PC-9 (cell line): ENCODE results near the gene GOLGA3. TPM values are rescaled to one million over a fixed set of nuclear protein-coding genes. Genes with fewer than 3 reads are reported as not detected.

Source experiments
- BruUV-seq: library from RNA; stranded (reverse); fragments of 400-500 nt; replicated peaks from 2 replicates; lab custom pipeline; 2021; lab: Mats Ljungman, UMichigan
- CTCF ChIA-PET: fragments of 300-600 bp; sonication (Branson Sonifier 250); formaldehyde crosslinking; loops from one replicate; lab custom pipeline; 2022; ENCODE audit warnings: antibody characterized with exemption; lab: Charles Lee
- POLR2A ChIA-PET: fragments of 300-600 bp; sonication (Branson Sonifier 250); formaldehyde crosslinking; loops from one replicate; lab custom pipeline; 2022; ENCODE audit warnings: antibody characterized with exemption; ENCODE audit not compliant: unreplicated experiment; lab: Charles Lee
- DNase-seq, 2 experiments: peaks; one replicate each; pipeline versions ENCODE4 v3.0.0 to v3.0.0-alpha.2; 2015 to 2022; ENCODE audit warnings: mixed read lengths in 1 of 2
- H2AFZ ChIP-seq: fragments of 200-600 bp; sonication (generic); 2 replicates; pipeline ENCODE4 v1.8.1; 2017; ENCODE audit warnings: antibody characterized with exemption
- H3F3A ChIP-seq: fragments of 200-600 bp; sonication (generic); 2 replicates; pipeline ENCODE4 v1.8.1; 2017; ENCODE audit warnings: antibody characterized with exemption, mild to moderate bottlenecking, low read depth; ENCODE audit not compliant: insufficient read depth
- H3K27ac ChIP-seq: fragments of 200-600 bp; sonication (generic); 2 replicates; pipeline ENCODE4 v1.6.1; 2016; ENCODE audit warnings: mixed run types
- H3K27me3 ChIP-seq: fragments of 200-600 bp; sonication (generic); 2 replicates; pipeline ENCODE4 v1.6.1; 2016; ENCODE audit warnings: low read depth, mixed run types; ENCODE audit not compliant: insufficient read depth
- H3K36me3 ChIP-seq: fragments of 200-600 bp; sonication (generic); 2 replicates; pipeline ENCODE4 v1.6.1; 2016; ENCODE audit warnings: low read depth, mixed run types
- H3K4me1 ChIP-seq: fragments of 200-600 bp; sonication (generic); replicated peaks from 2 replicates; pipeline ENCODE4 v1.6.1; 2016; ENCODE audit warnings: mixed run types; ENCODE audit not compliant: insufficient read depth
- H3K4me2 ChIP-seq: fragments of 200-600 bp; sonication (generic); 2 replicates; pipeline ENCODE4 v1.6.1; 2017; ENCODE audit warnings: mixed run types
- H3K4me3 ChIP-seq: fragments of 200-600 bp; sonication (generic); 2 replicates; pipeline ENCODE4 v1.6.1; 2016; ENCODE audit warnings: mixed run types
- H3K79me2 ChIP-seq: fragments of 200-600 bp; sonication (generic); 2 replicates; pipeline ENCODE4 v1.6.1; 2017; ENCODE audit warnings: low read depth, mixed run types
- H3K9me2 ChIP-seq: fragments of 200-600 bp; sonication (generic); 2 replicates; pipeline ENCODE4 v1.8.1; 2017; ENCODE audit warnings: mild to moderate bottlenecking; ENCODE audit not compliant: insufficient read depth
- H3K9me3 ChIP-seq: fragments of 200-600 bp; sonication (generic); 2 replicates; pipeline ENCODE4 v1.8.1; 2016; ENCODE audit warnings: low read depth; ENCODE audit not compliant: insufficient read depth
- H4K20me1 ChIP-seq: fragments of 200-600 bp; sonication (generic); 2 replicates; pipeline ENCODE4 v1.8.1; 2017; ENCODE audit not compliant: insufficient read depth
- EZH2 ChIP-seq: fragments of 200-600 bp; sonication (generic); IDR thresholded peaks from 2 replicates; pipeline ENCODE4 v1.8.0; 2017; ENCODE audit warnings: antibody characterized with exemption, low read depth
- intact Hi-C: fragments of 100-400 bp; cut with micrococcal nuclease; formaldehyde crosslinking; loops from one replicate; pipeline ENCODE4 v1.10.0; 2022; ENCODE audit not compliant: unreplicated experiment
- total RNA-seq: library from RNA; stranded (reverse); gene quantifications from 2 replicates; pipeline ENCODE4 v1.2.3, GENCODE V29; 2021
- TF ChIP-seq, protein P1 (sequence below): fragments of 200-600 bp; sonication (generic); conservative IDR thresholded peaks from 2 replicates; pipeline ENCODE4 v1.6.1; 2017; ENCODE audit warnings: mixed run types, antibody characterized with exemption, mild to moderate bottlenecking, moderate library complexity

GOLGA3 gene
- total RNA-seq, 1 experiment from 2014 or later = 69.3 TPM

- no peak for DNase-seq
- no TSS peak for BruUV-seq
- H4K20me1 ChIP-seq = peaks cover 8% of the 10 kb centered on the region; the same call in 1 of the 2 replicates
- H3K27me3 ChIP-seq = no peaks in the 10 kb centered on the region
- H3K27ac ChIP-seq = no peak overlapping the region
- H2AFZ ChIP-seq = no peak overlapping the region
- 0 out of 2 replicates have a peak, but pooled peaks cover 2% of the 10 kb centered on the region for H3K36me3 ChIP-seq
- no peaks in the 10 kb centered on the region for H3K4me1 ChIP-seq
- POLR2A ChIA-PET = no interaction called here
- no peak overlapping the region for H3K4me2 ChIP-seq
- H3K9me3 ChIP-seq = no peaks in the 10 kb centered on the region
- intact Hi-C loops = no loop called here
- peaks cover 8% of the 10 kb centered on the region; the same call in 1 of the 2 replicates for H3F3A ChIP-seq
- no peaks in the 10 kb centered on the region for H3K9me2 ChIP-seq
- no peak overlapping the region for H3K4me3 ChIP-seq
- CTCF ChIA-PET = no interaction called here
- H3K79me2 ChIP-seq = no peaks in the 10 kb centered on the region
- no peak for TF ChIP-seq EZH2
- TF ChIP-seq, protein P1, sequence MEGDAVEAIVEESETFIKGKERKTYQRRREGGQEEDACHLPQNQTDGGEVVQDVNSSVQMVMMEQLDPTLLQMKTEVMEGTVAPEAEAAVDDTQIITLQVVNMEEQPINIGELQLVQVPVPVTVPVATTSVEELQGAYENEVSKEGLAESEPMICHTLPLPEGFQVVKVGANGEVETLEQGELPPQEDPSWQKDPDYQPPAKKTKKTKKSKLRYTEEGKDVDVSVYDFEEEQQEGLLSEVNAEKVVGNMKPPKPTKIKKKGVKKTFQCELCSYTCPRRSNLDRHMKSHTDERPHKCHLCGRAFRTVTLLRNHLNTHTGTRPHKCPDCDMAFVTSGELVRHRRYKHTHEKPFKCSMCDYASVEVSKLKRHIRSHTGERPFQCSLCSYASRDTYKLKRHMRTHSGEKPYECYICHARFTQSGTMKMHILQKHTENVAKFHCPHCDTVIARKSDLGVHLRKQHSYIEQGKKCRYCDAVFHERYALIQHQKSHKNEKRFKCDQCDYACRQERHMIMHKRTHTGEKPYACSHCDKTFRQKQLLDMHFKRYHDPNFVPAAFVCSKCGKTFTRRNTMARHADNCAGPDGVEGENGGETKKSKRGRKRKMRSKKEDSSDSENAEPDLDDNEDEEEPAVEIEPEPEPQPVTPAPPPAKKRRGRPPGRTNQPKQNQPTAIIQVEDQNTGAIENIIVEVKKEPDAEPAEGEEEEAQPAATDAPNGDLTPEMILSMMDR = no peak
These were observed 42.5 kb downstream of the GOLGA3 start for GRCh38 chr12:132786192-132786591.

DNA sequence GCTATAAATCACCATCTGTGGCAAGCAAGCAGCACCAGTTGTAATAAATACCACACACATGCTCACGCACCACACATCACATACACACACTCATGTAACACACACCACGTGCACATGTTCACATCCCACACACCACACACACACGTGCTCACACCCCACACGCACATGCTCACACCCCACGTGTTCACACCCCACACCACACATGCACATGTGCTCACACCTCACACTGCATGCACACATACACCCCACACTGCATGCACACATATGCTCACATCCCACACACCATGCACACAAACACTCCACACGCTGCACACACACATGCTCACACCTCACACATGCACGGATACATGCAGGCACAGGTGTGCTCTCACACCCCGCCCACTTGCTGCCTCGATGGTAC is 44.1 kb downstream of the GOLGA3 start:
- no peaks in the 10 kb centered on the region for H3K9me3 ChIP-seq
- no peak overlapping the region for H3K4me3 ChIP-seq
- intact Hi-C loops = no loop called here
- H3K4me2 ChIP-seq = no peak overlapping the region
- no peak for TF ChIP-seq EZH2
- TF ChIP-seq, protein P1 = no peak
- no peaks in the 10 kb centered on the region for H3K79me2 ChIP-seq
- H3K27ac ChIP-seq = no peak overlapping the region
- H3F3A ChIP-seq = peaks cover 8% of the 10 kb centered on the region; the same call in 1 of the 2 replicates
- no peak overlapping the region for H2AFZ ChIP-seq
- no peaks in the 10 kb centered on the region for H3K9me2 ChIP-seq
- no peak for DNase-seq
- no peaks in the 10 kb centered on the region for H3K4me1 ChIP-seq
- H4K20me1 ChIP-seq = peaks cover 12% of the 10 kb centered on the region; the same call in 1 of the 2 replicates
- ChIA-PET POLR2A (no interaction called here), CTCF (no interaction called here)
- BruUV-seq = no TSS peak
- H3K36me3 ChIP-seq = 0 out of 2 replicates have a peak, but pooled peaks cover 13% of the 10 kb centered on the region
- no peaks in the 10 kb centered on the region for H3K27me3 ChIP-seq

- H3K4me2 ChIP-seq = no peak overlapping the region
- no peak for DNase-seq
- no peak overlapping the region for H3K27ac ChIP-seq
- 0 out of 2 replicates have a peak, but pooled peaks cover 13% of the 10 kb centered on the region for H3K36me3 ChIP-seq
- no peaks in the 10 kb centered on the region for H3K9me3 ChIP-seq
- peaks cover 12% of the 10 kb centered on the region; the same call in 1 of the 2 replicates for H4K20me1 ChIP-seq
- TF ChIP-seq EZH2 = no peak
- TF ChIP-seq, protein P1 = no peak
- H2AFZ ChIP-seq = no peak overlapping the region
- no peaks in the 10 kb centered on the region for H3K4me1 ChIP-seq
- intact Hi-C loops = no loop called here
- H3F3A ChIP-seq = peaks cover 8% of the 10 kb centered on the region; the same call in 1 of the 2 replicates
- H3K79me2 ChIP-seq = no peaks in the 10 kb centered on the region
- BruUV-seq = no TSS peak
- H3K4me3 ChIP-seq = no peak overlapping the region
- no peaks in the 10 kb centered on the region for H3K9me2 ChIP-seq
- POLR2A ChIA-PET = no interaction called here
- CTCF ChIA-PET = no interaction called here
- H3K27me3 ChIP-seq = no peaks in the 10 kb centered on the region
These were observed 44.6 kb downstream of the GOLGA3 start for GRCh38 chr12:132783917-132784531.
